GM18870 (cell line): ENCODE results near the gene HIKESHI.
"Not testable (repeated sequence)": the region's sequence is repeated elsewhere in the genome, so short reads cannot be mapped to it uniquely, and the experiment has no call there.

Source experiments
- ATAC-seq: cut with Tn5 transposase; IDR thresholded peaks from one replicate; pipeline ENCODE4 v1.9.1; 2021; ENCODE audit warnings: moderate library complexity; ENCODE audit not compliant: unreplicated experiment

Gene HIKESHI

DNA sequence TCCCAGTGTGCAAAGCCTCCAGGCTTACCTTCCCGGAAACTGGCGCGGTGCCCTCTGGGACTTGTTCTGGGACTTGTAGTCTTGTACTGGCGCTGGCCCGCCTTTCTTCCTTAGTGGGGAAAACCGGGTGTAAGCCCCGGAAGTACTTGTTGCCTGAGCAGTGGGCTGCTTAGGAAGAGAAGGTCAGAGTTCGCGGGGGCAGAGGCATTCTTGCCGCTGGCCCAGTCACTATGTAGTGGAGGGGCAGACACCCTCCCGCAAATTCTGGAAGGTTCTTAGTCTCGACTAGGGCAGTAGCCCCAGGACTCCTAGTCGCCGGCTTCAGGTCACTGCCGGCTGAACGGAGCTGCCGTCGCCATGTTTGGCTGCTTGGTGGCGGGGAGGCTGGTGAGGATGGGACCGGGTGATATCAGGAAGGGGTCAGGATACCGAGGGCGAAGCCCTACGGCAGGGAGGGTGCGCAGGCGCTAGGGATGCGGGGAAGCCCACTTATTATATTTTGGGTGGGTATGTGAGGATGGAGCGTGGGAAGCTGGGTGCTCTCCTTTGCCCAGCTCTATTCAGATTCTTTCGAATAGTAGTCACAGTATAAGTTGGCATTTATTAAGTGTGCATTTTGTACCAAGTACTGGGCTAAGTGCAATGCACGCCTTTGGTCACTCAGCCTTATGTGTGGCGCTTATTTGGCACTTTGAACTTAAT lies at the start of gene HIKESHI:
Gene HIKESHI, plus strand, starts transcription at position 149 of the 702 bp plus-strand sequence. Its CDS starts 209 bp downstream, at position 358.
- ATAC-seq: peak; percentile 98

- peak; percentile 91 for ATAC-seq
Measured at GRCh38 chr11:86255896-86256295, 46.1 kb upstream of the HIKESHI start.

DNA sequence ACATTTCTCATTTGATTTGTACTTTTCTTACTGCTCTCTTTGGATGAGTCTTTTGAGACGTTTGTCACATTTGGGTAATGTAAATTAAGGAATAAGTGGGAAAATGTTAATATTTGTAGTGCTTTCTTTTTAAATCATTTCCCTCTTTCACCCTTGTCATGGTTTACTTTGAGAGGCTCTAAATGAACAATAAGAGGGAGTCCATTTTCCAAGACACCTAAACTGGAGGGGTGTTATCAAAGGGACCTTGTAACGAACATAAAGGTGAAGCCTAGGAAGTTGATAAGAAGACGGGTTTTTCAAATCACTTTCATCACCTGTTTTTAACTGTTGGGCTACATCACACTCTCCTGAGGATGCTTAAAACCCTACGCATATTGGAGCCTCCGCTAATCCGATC lies 45.4 kb upstream of the HIKESHI start:
- ATAC-seq: no peak

DNA sequence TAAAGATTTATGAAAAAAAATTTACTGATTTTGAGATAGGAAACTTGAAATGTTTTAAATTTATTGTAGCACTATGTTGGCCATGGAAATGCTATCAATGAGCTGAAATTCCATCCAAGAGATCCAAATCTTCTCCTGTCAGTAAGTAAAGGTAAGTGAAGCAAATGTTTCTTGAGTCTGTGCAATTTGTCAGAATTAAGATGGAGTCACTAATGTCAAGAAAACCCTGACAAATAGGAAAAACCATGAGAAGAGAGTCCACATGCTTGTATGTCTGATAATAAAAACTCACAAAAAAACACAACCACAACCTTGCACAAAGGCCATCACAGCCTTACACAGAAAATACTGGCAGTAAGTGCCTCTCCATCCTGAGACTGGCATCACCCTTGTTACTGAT lies 44.6 kb upstream of the HIKESHI start:
- ATAC-seq: no peak

- ATAC-seq: no peak
Measured at GRCh38 chr11:86259730-86260129, 42.3 kb upstream of the HIKESHI start.

- ATAC-seq: no peak
Measured at GRCh38 chr11:86261328-86261727, 40.7 kb upstream of the HIKESHI start.

GRCh38 chr11:86262387-86262786 lies 39.7 kb upstream of the HIKESHI start:
- ATAC-seq: no peak

- no peak for ATAC-seq
Measured at GRCh38 chr11:86264649-86265048, 37.4 kb upstream of the HIKESHI start.

GRCh38 chr11:86265194-86265593 lies 36.8 kb upstream of the HIKESHI start:
- no peak for ATAC-seq

DNA sequence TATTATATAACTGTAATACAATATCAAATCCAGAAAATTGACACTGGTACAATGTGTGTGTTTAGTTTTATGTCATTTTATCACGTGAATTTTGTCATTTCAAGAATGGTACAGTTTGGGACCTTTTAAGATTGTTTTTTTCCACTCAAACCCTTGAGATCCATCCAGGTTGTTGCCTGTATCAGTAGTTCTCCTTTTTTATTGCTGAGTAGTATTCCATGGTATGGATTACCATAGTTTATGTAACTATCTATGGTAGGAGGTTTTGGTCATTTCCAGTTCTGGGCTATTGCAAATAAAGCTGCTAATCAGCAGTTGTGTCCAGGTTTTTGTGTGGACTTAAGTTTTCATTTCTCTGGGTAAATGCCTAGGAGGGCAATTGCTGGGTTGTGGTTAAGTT lies 32.4 kb upstream of the HIKESHI start:
- no peak for ATAC-seq

GRCh38 chr11:86274503-86274902 lies 27.5 kb upstream of the HIKESHI start:
- no peak for ATAC-seq

DNA sequence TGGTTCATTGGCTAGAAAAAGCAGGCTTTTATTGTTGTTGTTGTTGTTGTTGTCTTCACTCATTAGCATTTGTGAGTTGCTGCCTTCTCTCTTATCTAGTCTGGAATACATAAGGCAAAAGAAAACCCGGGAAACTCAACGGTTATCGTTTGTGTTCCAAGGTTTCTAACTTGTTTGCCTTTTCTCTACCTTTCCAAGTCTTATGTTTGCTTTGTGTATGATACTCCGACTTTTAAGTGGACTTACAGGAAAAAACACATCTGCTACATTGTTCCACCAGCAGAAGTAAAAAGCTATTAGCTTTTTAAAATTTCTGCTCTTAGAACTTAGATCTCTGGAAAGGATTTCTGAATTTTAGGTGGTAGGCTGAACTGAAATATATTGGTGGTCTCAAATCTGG lies 27.0 kb upstream of the HIKESHI start:
- no peak for ATAC-seq

DNA sequence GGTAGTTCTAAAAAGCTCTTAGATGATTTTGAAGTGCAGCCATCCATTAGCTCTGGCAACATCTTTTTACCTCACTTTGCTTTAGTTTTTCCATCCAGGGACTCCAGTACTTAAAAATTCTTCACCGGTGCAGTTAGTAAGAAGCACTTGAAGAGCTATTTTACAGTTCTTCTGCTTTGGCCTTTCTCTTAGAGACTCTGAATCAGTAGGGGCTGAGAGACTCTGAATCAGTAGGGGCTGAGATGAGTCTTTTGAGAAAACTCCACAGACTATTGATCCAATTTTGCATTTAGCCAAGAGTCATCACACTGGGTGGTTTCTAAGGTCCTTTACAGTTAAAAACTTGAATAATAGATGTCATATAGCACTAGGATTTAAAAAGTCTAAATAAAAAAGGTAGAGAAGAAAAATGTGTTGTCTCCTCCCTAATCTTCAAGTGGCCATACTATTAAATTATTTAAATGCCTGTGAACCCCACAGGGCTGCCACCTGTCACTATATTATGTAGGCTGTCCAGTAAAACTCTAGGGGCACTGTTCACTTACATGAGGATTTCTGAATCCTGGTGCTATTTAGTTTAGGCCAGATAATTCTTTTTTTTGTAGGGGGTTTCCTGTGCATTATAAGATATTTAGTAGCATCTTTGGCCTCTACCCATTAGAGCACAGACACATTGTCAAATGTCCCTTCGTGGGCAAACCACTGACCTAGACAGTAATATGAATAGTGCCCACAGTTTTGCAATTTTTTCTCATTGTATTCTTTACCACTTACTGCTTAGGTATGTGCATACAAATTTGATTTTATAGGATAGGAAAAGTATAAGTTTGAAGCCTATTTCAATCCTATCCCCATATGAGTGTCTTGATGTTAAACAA lies 26.3 kb upstream of the HIKESHI start:
- no peak for ATAC-seq

DNA sequence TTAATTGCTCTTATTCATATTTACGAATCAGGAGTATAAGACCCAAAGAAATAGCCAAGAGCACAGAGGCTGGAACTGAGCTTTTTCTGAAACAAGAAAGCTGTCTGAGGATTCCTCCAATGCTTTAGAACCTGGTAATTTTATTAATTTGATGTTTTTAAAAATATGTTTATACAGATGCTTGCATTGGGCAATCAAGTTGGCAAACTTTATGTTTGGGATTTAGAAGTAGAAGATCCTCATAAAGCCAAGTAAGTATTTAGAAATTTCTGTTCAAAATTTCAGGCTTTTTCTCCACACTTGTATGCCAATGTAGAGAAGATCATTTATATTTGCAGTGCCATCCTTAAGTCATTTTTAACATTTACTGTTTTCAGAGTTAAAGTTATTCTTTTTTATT lies 24.3 kb upstream of the HIKESHI start:
- no peak for ATAC-seq

GRCh38 chr11:86278226-86278625 lies 23.8 kb upstream of the HIKESHI start:
- no peak for ATAC-seq

GRCh38 chr11:86279747-86280146 lies 22.3 kb upstream of the HIKESHI start:
- no peak for ATAC-seq

GRCh38 chr11:86287468-86287796 lies 14.6 kb upstream of the HIKESHI start:
- no peak for ATAC-seq

DNA sequence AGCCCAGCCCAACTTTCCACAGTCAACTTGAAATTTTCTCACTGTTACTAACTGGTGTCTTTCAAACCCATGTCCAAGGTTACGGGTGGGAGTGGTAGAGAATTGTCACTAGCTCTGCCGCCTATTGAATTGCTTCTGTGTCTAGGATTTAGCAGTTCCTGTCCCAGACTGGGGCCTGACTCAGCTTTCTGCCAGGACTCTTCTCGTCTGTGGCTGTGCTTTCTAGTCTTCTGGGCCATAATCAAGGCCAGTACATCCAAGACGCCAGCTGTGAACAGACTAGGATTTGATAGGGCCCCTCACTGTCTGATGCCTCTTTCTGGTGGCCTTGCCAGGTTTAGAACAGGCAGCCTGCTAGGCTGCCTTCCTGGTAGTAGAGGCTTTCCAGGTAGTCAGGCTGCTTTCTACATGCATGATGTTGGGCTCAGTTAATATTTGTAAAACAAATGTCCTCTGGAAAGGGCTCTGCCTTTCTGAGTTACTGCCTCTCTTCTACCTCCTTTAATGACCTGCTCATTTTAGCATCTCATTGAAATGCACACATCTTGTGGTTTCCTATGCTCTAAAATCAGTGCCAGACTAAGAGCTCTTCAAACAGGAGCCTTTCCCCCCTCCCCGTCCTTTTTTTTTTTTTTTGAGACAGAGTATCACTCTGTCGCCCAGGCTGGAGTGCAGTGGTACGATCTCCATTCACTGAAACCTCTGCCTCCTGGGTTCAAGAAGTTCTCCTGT lies 13.1 kb upstream of the HIKESHI start:
- no peak for ATAC-seq

DNA sequence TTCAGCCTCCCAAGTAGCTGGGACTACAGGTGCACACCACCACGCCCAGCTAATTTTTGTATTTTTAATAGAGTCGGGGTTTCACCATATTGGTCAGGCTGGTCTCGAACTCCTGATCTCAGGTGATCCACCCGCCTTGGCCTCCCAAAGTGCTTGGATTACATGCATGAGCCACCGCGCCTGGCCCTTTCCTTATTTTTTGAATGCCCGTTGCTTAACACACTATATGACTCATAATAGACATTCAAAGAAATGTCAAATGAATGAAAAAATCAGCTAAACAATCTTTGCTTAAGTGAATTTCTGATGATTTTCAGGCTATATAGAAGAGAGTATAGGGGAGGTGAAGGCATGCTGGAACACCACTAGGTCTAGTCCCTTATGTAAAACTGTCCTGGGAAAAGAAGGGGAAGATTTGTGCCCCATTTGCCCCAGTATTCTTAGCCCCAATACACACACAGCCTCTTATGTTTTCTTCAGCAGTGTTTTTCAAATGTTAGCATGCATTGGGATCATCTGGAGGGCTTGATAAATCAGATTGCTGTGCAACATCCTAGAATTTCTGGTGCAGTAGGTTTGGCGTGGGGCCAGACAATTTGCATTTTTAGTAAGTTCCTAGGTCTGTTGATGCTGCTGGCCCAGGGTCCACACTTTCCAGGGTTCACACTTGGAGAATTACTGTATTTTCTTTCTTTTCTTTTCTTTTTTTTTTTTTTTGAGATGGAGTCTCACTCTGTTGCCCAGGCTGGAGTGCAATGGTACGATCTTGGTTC lies 12.3 kb upstream of the HIKESHI start:
- ATAC-seq: not testable (repeated sequence)

DNA sequence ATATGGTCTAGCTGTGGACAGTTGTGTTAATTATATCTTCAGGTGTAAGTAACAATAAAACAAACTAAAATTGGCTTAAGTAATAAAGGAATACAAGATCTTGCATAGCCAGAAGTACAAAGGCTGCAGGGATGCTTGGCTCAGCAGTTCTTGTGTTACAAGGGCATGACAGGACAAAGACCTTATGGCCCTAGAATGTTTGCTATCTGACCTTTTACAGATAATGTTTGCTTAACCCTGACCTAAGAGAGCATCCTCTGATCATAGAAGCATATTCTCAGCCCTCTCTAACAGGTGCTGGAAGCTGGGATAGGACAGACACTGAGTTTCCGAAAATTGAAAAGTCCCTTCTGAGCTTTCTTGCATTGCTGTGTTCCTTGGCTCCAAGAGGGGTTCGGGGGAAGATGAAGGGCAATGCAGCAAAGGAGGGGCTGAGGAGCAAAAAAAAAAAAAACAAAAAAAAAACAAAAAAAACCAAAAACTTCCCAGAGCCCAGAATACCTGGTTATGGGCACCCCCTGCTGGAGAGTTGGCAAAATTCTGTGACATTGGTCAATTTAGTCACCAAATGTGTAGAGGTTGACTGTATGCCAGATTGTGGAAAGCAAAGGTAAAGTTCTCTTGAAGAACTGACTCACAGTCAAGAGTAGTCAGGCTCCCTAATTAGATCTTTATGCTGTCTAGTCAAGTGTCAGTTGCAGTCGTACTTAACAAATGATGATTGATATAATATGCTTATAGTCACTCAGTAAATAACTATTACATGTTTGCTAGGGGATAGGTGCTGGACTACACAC lies 10.4 kb upstream of the HIKESHI start:
- ATAC-seq: no peak
